Body of pancreas (tissue), 4 donors: ENCODE measurements around the gene FEM1B. TPM values are rescaled to one million over a fixed set of nuclear protein-coding genes. Genes with fewer than 3 reads are reported as not detected.
"Not testable (repeated sequence)": the region's sequence is repeated elsewhere in the genome, so short reads cannot be mapped to it uniquely, and the experiment has no call there.

Experiments
- ATAC-seq: fragments of 150-250 bp; one replicate; pipeline ENCODE4 v1.9.1; 2016
- DNase-seq, 4 donors: peaks; one replicate each; pipeline ENCODE4 v3.0.0-alpha.2; 2019
- H3K27ac ChIP-seq, 4 donors: fragments of 200-600 bp; sonication (generic); 1 replicate in 3 of 4; 2 replicates in 1 of 4; pipeline versions ENCODE4 v1.5.1 to v1.6.1; 2016 to 2019; ENCODE audit warnings: mild to moderate bottlenecking in 1 of 4, mixed read lengths in 1 of 4, moderate library complexity in 1 of 4
- H3K27me3 ChIP-seq, 2 donors: fragments of 200-600 bp; sonication (generic); one replicate each; pipeline ENCODE4 v1.6.0; 2016; ENCODE audit warnings: mild to moderate bottlenecking in 1 of 2
- H3K36me3 ChIP-seq, 2 donors: fragments of 200-600 bp; sonication (generic); replicated peaks in 1 of 2; 2 replicates each; pipeline ENCODE4 v1.5.1; 2016; ENCODE audit warnings: low read depth in 2 of 2; ENCODE audit not compliant: insufficient read depth in 1 of 2
- H3K4me1 ChIP-seq: fragments of 200-600 bp; sonication (generic); one replicate; pipeline ENCODE4 v1.6.0; 2016
- H3K4me3 ChIP-seq, 2 donors: fragments of 200-600 bp; sonication (generic); 1 replicate in 1 of 2; 2 replicates in 1 of 2; pipeline ENCODE4 v1.5.1; 2016 to 2019
- H3K9me3 ChIP-seq, 3 donors: fragments of 200-600 bp; sonication (generic); 1 replicate in 2 of 3; 2 replicates in 1 of 3; pipeline ENCODE4 v1.5.1; 2016
- POLR2A ChIP-seq, 3 donors: fragments of 450-650 bp; IDR thresholded peaks; one replicate each; pipeline ENCODE4 v1.6.1; 2016; ENCODE audit warnings: antibody characterized with exemption in 3 of 3, mild to moderate bottlenecking in 2 of 3
- WGBS, 2 donors: methylation state at CpG; one replicate each; pipeline ENCODE4 v1.1.5; 2017; 5-methylcytosine and 5-hydroxymethylcytosine counted together
- intact Hi-C: fragments of 100-400 bp; cut with DNase I; formaldehyde crosslinking; loops from one replicate; pipeline ENCODE4 v1.15.1; 2023
- total RNA-seq, 2 donors: library from RNA; depleted of rRNA; stranded (reverse); fragments of >200 nt; gene quantifications; one replicate each; pipeline ENCODE4 v1.1.0, GENCODE V29; 2016
- TF ChIP-seq, protein P1 (sequence below), 7 experiments: fragments of 450-650 bp in 4 of 7; fragments of 200-600 bp in 3 of 7; sonication (generic) in 3 of 7; IDR thresholded peaks; one replicate each; pipeline ENCODE4 v1.5.1; 2016 to 2019; ENCODE audit warnings: antibody characterized with exemption in 7 of 7

Gene FEM1B
- total RNA-seq, 2 donors from 2014 or later = 10.5 to 19.7 TPM

DNA sequence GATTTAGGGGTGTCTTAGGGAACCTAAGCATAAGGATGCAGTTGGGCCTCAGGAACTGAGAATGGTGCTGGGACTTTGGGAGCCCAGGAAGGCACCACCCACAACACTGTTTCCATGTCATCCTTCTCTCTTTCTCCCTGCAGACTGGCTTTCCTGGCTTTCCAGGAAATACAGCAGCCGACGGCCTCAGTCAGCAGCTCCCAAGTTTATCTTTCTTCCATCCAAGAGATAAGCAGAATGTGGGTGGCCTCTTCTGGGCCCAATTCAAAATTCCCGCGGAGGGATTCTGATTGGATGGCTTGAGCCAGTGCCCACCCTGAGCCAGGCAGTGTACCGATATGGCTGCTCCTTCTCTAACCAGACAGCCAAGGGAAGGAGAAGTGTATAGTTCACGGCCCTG is 43.5 kb upstream of the FEM1B start:
- H3K27me3 ChIP-seq = no peaks in the 10 kb centered on the region
- ATAC-seq = no peak
- WGBS, 2 donors = 54 to 64% methylated on average over 6 of the region's 6 CpGs
- TF ChIP-seq POLR2A (IDR thresholded peaks at IDR 0.05) = no peak
- TF ChIP-seq, protein P1, sequence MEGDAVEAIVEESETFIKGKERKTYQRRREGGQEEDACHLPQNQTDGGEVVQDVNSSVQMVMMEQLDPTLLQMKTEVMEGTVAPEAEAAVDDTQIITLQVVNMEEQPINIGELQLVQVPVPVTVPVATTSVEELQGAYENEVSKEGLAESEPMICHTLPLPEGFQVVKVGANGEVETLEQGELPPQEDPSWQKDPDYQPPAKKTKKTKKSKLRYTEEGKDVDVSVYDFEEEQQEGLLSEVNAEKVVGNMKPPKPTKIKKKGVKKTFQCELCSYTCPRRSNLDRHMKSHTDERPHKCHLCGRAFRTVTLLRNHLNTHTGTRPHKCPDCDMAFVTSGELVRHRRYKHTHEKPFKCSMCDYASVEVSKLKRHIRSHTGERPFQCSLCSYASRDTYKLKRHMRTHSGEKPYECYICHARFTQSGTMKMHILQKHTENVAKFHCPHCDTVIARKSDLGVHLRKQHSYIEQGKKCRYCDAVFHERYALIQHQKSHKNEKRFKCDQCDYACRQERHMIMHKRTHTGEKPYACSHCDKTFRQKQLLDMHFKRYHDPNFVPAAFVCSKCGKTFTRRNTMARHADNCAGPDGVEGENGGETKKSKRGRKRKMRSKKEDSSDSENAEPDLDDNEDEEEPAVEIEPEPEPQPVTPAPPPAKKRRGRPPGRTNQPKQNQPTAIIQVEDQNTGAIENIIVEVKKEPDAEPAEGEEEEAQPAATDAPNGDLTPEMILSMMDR (IDR thresholded peaks at IDR 0.05) = no peak
- no peaks in the 10 kb centered on the region for H3K36me3 ChIP-seq
- DNase-seq = no peak
- no peak overlapping the region for H3K27ac ChIP-seq
- H3K4me3 ChIP-seq = no peak overlapping the region
- intact Hi-C loops = no loop called here
- H3K9me3 ChIP-seq = no peaks in the 10 kb centered on the region
- peaks cover 7% of the 10 kb centered on the region for H3K4me1 ChIP-seq

DNA sequence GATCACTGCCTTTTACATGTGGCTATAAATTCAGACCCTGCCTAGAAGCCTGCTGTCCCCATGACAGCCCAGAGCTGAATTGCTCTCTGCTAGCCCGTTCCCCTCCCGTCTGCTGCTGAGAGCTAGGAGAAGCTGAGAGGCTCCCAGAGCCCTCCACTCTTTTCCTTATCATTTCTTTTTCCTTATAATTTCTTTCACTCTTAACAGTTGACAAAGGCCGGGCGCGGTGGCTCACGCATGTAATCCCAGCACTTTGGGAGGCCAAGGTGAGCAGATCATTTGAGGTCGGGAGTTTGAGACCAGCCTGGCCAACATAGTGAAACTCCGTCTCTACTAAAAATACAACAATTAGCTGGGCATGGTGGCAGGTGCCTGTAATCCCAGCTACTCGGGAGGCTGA is 43.0 kb upstream of the FEM1B start:
- DNase-seq, H3K36me3 ChIP-seq, H3K27ac ChIP-seq, H3K4me3 ChIP-seq, H3K9me3 ChIP-seq, H3K4me1 ChIP-seq, intact Hi-C loops, H3K27me3 ChIP-seq, ATAC-seq: not testable (repeated sequence)
- WGBS, 2 donors = 89 to 91% methylated on average over 9 of the region's 9 CpGs

DNA sequence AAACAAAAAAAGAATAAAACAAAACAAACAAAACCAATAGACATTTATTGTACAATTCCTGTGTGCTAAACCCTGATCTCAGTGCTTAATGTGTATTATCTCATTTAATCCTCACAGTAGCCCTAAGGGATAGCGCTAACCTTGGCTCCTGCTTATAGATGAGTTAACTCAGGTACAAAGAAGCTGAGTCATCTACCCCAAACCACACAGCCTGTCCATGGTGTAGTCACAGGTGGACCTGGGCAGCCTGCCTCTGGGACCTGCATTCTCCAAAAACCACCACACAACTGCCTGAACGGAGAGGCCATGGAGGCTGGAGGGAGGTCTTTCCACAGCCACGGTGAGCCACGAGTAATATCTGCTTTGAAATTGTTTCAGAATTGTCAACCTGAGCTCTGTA is 42.5 kb upstream of the FEM1B start:
- TF ChIP-seq POLR2A (IDR thresholded peaks at IDR 0.05) = no peak
- TF ChIP-seq, protein P1 (IDR thresholded peaks at IDR 0.05) = no peak
- H3K4me3 ChIP-seq = no peak overlapping the region
- WGBS, 2 donors = 81 to 93% methylated on average over 1 to 4 of the region's 4 CpGs
- ATAC-seq (no peak), DNase-seq (no peak)
- no peaks in the 10 kb centered on the region for H3K27me3 ChIP-seq
- no peaks in the 10 kb centered on the region for H3K9me3 ChIP-seq
- intact Hi-C loops = no loop called here
- no peaks in the 10 kb centered on the region for H3K36me3 ChIP-seq
- H3K27ac ChIP-seq = no peak overlapping the region
- H3K4me1 ChIP-seq = peaks cover 5% of the 10 kb centered on the region

DNA sequence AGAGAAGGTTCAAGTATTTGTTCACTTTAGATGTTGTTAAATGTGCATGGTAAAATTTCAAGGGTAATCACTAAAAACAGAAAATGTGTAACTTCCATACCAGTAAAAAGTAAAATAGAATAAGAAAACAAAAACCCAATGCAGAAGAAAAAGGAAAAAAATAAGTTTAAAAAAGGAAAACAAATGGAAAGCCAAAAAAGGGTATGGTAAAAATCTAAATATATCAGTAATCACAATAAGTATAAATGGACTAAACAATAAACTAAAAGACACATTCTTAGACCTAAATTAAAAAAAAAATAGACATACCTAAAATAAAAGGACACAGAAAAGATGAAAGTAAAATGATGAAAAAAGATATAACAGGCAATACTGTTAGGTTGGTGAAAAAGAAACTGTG is 38.5 kb upstream of the FEM1B start:
- no peak for ATAC-seq
- H3K27ac ChIP-seq = no peak overlapping the region
- TF ChIP-seq, protein P1 (IDR thresholded peaks at IDR 0.05) = no peak
- no peak for TF ChIP-seq POLR2A (IDR thresholded peaks at IDR 0.05)
- no peak for DNase-seq
- intact Hi-C loops = no loop called here
- H3K9me3 ChIP-seq = no peaks in the 10 kb centered on the region
- H3K27me3 ChIP-seq = no peaks in the 10 kb centered on the region
- no peaks in the 10 kb centered on the region for H3K4me1 ChIP-seq
- no peaks in the 10 kb centered on the region for H3K36me3 ChIP-seq
- H3K4me3 ChIP-seq = no peak overlapping the region

DNA sequence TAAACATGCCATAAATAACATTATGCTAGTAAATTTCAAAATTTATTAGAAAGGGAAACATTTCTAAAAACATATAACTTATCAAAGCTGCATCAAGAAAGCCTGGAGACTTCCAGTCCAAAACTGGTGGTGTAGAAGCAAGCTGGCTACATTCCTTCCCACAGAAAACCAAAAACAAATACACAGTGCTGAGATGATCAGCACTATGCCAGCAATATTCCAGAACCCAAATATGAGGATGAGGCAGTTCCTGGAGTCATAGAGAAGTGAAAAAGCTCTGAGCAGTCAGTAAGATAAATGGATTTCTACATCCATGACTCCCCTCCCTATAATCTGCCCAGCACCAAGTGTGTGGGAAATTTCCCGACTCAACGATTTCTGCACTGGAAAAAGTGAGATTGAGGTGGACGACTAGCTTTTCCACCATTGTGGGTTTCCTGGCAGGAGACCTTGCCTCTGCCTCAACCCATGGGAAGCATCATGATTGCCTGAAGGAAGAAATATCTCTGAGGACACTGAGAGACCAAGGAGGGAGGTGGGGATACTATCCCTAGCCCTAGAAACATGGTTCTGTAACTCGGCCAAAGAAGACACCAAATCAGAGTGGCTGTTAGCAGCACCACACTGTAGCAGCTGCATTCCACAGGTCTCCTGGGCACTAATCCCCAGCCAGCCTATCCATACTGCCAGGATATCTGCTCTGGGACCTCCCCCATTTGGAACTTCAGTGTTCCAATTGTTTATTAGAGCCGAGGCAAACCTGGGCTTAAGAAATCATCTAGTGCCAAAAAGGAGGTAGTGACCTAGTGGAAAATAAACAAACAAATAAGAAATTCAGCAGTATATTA is 36.2 kb upstream of the FEM1B start:
- ATAC-seq (no peak), DNase-seq (no peak)
- 66 to 79% methylated on average over 5 of the region's 5 CpGs for WGBS, 2 donors
- Histone ChIP-seq H3K4me1 (no peaks in the 10 kb centered on the region), H3K9me3 (no peaks in the 10 kb centered on the region), H3K27ac (no peak overlapping the region), H3K27me3 (no peaks in the 10 kb centered on the region), H3K36me3 (no peaks in the 10 kb centered on the region), H3K4me3 (no peak overlapping the region)
- intact Hi-C loops = no loop called here
- TF ChIP-seq POLR2A (IDR thresholded peaks at IDR 0.05) = no peak
- TF ChIP-seq, protein P1 (IDR thresholded peaks at IDR 0.05) = no peak
